NOMO-1 (cell line): Measurements from ENCODE around the gene LRRIQ1.
"Not testable (repeated sequence)": the region's sequence is repeated elsewhere in the genome, so short reads cannot be mapped to it uniquely, and the experiment has no call there.

Experiments used
- DNase-seq, 2 experiments: peaks; one replicate each; lab custom pipeline; 2025; ENCODE audit not compliant: unreplicated experiment in 2 of 2; lab: John Stamatoyannopoulos, UW

The LRRIQ1 gene

DNA sequence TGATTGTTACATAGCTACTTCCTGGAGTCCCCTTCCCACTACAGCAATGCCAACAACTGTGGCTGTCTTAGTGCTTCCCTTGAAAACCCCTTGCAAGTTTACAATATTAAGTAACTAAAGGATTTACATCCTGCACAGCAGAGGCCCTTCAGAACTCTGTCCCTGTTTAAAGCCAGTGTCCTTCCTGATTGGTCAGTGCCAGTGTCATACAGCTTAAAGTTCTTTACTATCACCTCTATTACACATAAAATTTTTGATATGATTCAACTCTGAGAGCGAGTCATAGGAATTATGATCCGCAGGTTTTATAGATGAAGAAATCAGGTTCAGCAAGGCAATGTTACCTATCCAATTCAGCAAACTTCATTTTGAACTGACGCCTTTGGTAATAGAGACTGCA lies 152.5 kb downstream of the LRRIQ1 start:
- no peak for DNase-seq

DNA sequence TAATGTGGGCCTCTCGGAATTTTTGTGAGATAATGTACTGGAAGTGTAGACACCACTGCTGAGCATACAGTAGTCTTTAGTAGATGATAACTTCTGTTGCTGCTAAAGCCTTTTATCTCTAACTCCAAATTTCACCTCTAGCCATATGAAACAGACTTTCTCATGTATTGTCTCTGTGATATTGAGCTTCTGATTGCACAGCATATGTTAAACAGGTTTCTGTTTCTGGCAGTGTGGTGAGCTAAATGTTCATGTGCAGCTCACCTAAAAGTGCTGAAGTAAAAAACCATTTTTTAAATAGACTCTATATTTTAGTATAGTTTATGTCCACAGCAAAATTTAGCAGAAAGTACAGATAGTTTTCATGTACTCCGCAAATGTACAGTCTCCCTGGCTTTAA lies 154.6 kb downstream of the LRRIQ1 start:
- DNase-seq, result no peak

- not testable (repeated sequence) for DNase-seq
Observed at GRCh38 chr12:85203809-85204208, 167.7 kb downstream of the LRRIQ1 start.

DNA sequence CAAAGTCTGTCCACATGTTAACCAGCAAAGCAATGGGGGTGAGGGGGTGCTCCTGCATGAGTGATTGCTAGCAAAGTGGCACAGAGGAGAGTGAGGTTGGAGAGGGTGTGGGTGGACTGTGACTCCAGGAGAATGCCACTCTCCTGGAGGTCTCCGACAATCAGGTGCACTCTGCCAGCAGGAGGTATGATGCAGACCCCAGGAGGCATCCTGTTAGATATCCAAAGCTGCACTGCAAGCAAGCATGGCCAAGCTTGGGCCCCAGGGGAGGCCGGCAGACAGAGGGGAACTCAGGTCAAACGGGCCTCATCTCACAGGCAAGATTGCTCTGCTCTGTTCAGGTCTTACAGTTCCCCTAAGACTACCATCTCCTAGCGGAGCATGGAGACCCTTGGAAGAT lies 170.4 kb downstream of the LRRIQ1 start:
- no peak for DNase-seq

DNA sequence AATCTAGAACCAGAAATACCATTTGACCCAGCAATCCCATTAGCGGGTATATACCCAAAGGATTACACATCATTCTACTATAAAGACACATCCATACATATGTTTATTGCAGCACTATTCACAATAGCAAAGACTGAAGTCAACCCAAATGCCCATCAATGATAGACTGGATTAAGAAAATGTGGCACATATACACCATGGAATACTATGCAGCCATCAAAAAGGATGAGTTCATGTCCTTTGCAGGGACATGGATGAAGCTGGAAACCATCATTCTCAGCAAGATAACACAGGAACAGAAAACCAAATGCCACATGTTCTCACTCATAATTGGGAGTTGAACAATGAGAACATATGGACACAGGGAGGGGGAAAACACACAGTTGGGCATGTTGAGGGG lies 188.2 kb downstream of the LRRIQ1 start:
- not testable (repeated sequence) for DNase-seq

- DNase-seq, result no peak
Observed at GRCh38 chr12:85225501-85225900, 189.3 kb downstream of the LRRIQ1 start.

DNA sequence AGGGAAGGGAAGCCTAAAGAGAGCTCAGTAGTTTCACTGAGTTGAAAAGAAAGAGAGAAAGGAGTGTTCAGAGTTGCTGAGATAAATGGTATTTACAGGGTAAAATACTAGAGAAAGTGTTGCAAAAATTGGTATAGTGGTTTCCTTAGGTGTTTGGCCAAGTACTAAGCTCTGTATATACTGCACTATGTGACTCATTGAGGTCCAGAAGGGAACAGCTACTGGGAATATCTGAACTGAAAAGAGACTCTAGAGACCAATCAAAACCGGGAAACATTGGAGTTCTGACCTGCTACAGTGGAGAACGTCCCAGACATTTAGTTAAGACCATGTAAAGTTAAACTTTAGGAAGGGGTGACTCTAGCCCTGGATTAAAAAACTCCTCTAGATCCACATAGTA lies 201.2 kb downstream of the LRRIQ1 start:
- DNase-seq, result no peak

- no peak for DNase-seq
Observed at GRCh38 chr12:85244561-85244960, 208.4 kb downstream of the LRRIQ1 start.

DNA sequence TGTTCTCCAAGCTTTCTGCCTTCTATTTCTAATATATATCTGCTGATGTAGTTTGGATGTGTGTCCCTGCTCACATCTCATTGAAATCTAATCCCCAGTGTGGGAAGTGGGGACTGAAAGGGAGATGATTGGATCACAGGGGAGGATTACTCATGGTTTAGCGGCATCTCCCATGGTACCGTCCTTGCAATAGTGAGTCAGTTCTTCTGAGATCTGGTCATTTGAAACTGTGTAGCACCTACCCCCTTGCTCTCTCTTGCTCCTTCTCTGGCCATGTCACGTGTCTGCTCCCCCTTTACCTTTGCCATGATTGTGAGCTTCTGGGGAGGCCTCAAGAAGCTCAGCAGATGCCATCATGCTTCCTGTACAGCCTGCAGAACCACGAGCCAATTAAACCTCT lies 217.7 kb downstream of the LRRIQ1 start:
- DNase-seq, result no peak

DNA sequence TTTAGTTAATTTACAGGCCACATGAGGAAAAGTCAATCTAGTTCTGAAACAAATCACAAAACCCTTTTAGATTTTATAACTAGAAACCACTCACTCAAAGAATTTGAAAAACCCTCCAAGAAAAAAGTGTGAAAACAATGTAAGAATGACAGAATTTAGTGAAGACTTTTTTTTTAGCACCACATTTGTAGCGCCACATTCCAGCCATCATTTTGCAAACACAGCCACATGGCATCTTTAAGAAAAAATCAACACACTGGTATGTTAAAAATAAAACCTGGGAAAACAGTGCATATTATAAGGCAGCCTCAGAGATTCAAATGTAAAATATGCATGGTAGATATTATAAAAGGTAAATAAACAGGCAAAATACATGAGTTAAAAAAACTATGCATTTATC lies 221.5 kb downstream of the LRRIQ1 start:
- no peak for DNase-seq

DNA sequence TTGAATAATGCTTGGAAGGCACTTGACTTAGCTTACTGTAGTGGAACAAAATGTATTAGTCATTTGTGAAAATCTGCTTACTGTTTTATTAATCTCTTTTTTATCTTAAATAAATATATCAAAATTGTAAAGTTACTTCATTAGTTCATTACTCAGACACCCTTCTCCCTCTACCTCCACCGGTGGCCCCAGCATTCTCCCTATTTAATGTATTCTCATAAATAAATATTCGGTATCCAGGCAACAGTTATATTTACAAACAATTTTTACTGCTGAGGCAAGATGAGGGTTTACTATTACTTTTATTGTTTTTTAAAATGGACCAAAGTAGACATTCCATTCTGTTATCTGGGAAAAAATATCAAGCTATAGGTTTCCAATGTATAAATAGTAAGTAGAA lies 224.3 kb downstream of the LRRIQ1 start:
- no peak for DNase-seq

DNA sequence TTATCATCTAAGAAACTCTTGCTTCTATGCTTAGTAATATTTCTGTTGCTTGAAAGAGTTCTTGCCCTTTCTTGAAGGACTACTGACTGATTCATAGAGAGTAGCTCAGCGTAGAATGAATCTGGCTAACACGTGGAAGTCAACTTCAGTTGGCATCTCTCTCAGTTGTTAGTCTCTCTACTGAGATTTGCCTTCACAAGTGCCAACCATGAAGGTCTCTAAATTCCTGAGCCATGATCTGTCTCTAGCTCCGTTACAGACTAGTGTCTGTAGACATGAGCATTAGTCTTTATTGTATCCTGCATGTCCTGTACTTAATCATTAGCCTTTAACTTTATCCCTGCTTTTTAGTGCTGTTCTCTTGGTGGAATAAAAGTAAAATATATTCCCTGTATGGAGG lies 224.7 kb downstream of the LRRIQ1 start:
- no peak for DNase-seq

DNA sequence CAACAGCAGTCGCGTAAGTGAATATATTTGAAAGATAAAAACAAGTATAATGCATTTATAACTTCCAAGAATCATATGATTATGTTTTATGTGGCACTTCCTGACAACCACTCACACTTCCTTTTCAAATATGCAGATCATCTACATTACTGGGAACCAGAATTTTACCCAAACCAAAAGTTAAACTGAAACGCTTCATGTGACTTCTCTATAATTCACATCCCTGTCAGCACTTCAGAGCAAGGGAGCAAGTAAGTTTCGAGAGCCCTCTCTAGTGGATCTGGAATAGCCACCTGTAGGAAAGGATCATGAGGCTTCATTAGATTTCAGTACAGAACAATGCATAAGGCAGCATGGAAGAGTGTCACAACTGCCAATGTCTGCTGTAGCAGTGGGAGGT lies 230.2 kb downstream of the LRRIQ1 start:
- DNase-seq, result no peak

GRCh38 chr12:85273381-85274314 lies 237.5 kb downstream of the LRRIQ1 start:
- no peak for DNase-seq

- no peak for DNase-seq
Observed at GRCh38 chr12:85274315-85274651, 238.1 kb downstream of the LRRIQ1 start.

GRCh38 chr12:85275374-85275773 lies 239.2 kb downstream of the LRRIQ1 start:
- DNase-seq, result no peak

- DNase-seq, result no peak
Observed at GRCh38 chr12:85277191-85277590, 241.0 kb downstream of the LRRIQ1 start.

DNA sequence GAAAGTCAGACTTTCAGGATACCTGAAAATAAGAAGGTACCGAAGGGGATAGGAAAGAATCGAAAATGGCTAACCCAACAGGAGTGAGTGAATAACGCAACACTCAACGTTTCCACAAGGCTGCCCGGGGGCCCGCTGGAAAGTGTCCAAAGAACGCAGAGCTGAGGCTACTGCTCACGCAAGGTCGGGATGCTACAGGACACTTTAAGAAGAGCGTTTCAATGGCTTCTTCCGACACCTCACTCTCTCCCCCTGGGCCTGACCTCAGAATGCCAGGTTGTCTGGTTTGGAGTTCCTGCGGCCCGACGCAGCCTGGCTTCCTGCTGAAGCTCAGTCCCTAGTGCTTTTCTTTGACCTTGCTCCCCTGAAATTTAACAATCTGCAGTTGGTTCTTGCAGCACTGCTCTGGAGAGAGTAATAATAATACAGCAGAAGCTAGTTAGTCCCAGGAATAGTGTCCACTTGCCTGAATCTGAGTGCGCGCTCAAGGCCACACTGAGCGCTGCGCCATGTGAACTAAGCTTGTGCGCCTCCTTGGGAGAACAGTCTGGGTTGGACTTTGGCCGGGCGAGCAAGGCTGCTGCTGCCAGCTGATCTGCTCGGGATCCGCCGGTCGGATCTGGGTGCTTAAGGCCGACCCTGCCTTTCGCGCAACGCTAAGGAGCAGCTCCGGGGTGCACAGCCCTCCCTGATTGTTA lies 241.9 kb downstream of the LRRIQ1 start:
- no peak for DNase-seq

- no peak for DNase-seq
Observed at GRCh38 chr12:85278598-85279448, 242.7 kb downstream of the LRRIQ1 start.

- DNase-seq, result no peak
Observed at GRCh38 chr12:85279449-85280164, 243.5 kb downstream of the LRRIQ1 start.
